Measurements from ENCODE around the gene ATG14. TPM values are rescaled to one million over a fixed set of nuclear protein-coding genes. Genes with fewer than 3 reads are reported as not detected.
A peak's percentile ranks its signal among the peaks of the same experiment; 100 is the strongest.
"Not testable (repeated sequence)": the region's sequence is repeated elsewhere in the genome, so short reads cannot be mapped to it uniquely, and the experiment has no call there.

The ATG14 gene, protein sequence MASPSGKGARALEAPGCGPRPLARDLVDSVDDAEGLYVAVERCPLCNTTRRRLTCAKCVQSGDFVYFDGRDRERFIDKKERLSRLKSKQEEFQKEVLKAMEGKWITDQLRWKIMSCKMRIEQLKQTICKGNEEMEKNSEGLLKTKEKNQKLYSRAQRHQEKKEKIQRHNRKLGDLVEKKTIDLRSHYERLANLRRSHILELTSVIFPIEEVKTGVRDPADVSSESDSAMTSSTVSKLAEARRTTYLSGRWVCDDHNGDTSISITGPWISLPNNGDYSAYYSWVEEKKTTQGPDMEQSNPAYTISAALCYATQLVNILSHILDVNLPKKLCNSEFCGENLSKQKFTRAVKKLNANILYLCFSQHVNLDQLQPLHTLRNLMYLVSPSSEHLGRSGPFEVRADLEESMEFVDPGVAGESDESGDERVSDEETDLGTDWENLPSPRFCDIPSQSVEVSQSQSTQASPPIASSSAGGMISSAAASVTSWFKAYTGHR
- polyA plus RNA-seq = 1 to 10 TPM; 3.2 to 6.1 (median 3.2) TPM

- Mint-ChIP-seq H3K9me3 (no peaks in the 10 kb centered on the region), H3K4me1 (peaks cover 21 to 39% of the 10 kb centered on the region in 2 donors)
Observed at GRCh38 chr14:55411426-55412389, at the start of gene ATG14. TSS of gene ATG14 (minus strand) at chr14:55411830. CDS start at chr14:55411822, 8 bp downstream.

GRCh38 chr14:55458800-55459515 lies 47.3 kb upstream of the ATG14 start:
- DNase-seq = no peak
- no peak overlapping the region for H3K27ac Mint-ChIP-seq
- H3K9me3 Mint-ChIP-seq = peaks cover 0 to 2% (median 0%) of the 10 kb centered on the region in 6 donors
- no peaks in the 10 kb centered on the region for H3K4me1 Mint-ChIP-seq
- no peaks in the 10 kb centered on the region for H3K36me3 Mint-ChIP-seq
- H3K4me3 Mint-ChIP-seq = no peak overlapping the region
- H3K27me3 Mint-ChIP-seq (ENCODE audit: low read depth in 3 of 3) = peaks cover 0 to 9% (median 7%) of the 10 kb centered on the region in 3 donors

More at GRCh38 chr14:55411426-55412389, at the start of gene ATG14:
- Mint-ChIP-seq H3K36me3 (no peaks in the 10 kb centered on the region), H3K27me3 (ENCODE audit: low read depth in 3 of 3) (peaks cover 0 to 7% (median 1%) of the 10 kb centered on the region in 3 donors), H3K27ac (peak within 1 kb of the TSS; percentile 70 to 93 (median 85)), H3K4me3 (peak within 1 kb of the TSS; percentile 80 to 92 (median 86))
- peak; percentile 74 to 77 (median 76) for DNase-seq

DNA sequence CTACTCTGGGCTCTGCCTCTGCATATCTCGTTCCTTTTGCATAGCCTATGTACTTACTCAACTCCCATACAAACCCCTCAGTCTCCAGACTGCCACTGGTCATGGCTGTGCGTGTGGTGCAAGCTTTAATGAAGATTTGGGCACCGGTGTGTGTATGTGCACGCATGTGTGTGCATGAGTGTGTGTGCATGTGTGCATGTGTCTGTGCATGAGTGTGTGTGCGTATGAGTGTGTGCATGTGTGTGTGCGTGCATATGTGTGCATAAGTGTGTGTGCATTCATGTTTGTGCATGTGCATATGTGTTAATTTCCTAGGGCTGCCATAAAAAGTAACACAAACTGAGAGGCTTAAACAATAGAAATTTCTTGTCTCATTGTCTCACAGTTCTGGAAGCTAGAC lies 45.9 kb upstream of the ATG14 start:
- Mint-ChIP-seq H3K27ac (no peak overlapping the region), H3K36me3 (no peaks in the 10 kb centered on the region), H3K4me1 (no peaks in the 10 kb centered on the region), H3K4me3 (no peak overlapping the region), H3K9me3 (no peaks in the 10 kb centered on the region), H3K27me3 (ENCODE audit: low read depth in 3 of 3) (peaks cover 0 to 9% (median 5%) of the 10 kb centered on the region in 3 donors)
- DNase-seq = no peak

GRCh38 chr14:55456411-55456810 lies 44.8 kb upstream of the ATG14 start:
- not testable (repeated sequence) for H3K27me3 Mint-ChIP-seq (ENCODE audit: low read depth in 3 of 3); H3K4me1 Mint-ChIP-seq; DNase-seq; H3K4me3 Mint-ChIP-seq; H3K9me3 Mint-ChIP-seq; H3K36me3 Mint-ChIP-seq; H3K27ac Mint-ChIP-seq

DNA sequence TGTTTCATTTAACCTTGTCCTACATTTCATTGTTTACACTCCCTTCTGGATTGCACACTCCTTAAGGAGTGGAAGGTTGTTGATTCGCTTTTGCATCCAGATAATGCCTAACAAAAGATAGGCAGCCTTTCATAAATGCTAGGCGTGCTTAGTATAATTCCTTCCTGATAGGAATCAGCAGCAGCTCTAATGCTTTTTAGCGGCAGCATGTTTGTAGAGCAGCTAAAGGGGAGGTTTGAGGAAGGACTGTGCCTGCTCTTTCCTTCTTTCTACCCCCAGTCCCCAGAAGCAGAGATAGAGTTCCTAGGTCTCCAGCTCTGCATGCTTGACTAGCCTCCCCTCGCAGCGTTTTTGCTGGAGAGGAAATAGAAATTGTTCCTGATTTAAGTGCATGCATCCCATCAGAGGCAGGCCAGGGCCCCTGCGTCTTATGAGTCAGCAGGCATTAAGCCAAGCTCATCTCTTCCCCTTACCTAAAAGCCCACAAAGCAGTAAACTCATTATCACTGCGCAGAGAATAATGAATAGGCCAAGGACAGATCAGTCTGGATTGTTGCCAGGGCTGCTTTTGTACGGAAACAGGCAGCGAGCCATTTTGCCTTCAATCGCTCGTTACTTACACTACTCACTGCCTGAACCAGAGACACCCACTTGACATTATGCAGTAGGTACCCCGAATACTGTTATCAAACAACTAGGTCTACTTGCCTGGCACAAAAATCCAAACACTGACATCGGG lies 42.8 kb upstream of the ATG14 start:
- H3K4me3 Mint-ChIP-seq = no peak overlapping the region

GRCh38 chr14:55451950-55452349 lies 40.3 kb upstream of the ATG14 start:
- no peak for DNase-seq
- no peaks in the 10 kb centered on the region for H3K9me3 Mint-ChIP-seq
- peaks cover 0 to 5% (median 0%) of the 10 kb centered on the region in 3 donors for H3K27me3 Mint-ChIP-seq (ENCODE audit: low read depth in 3 of 3)
- H3K4me1 Mint-ChIP-seq = no peaks in the 10 kb centered on the region
- no peak overlapping the region for H3K27ac Mint-ChIP-seq
- H3K36me3 Mint-ChIP-seq = no peaks in the 10 kb centered on the region
- no peak overlapping the region for H3K4me3 Mint-ChIP-seq

More for the DNA sequence above, 42.8 kb upstream of the ATG14 start:
- Mint-ChIP-seq H3K27ac (no peak overlapping the region), H3K27me3 (ENCODE audit: low read depth in 3 of 3) (peaks cover 0 to 5% (median 2%) of the 10 kb centered on the region in 3 donors), H3K4me1 (no peaks in the 10 kb centered on the region), H3K36me3 (no peaks in the 10 kb centered on the region), H3K9me3 (no peaks in the 10 kb centered on the region)
- DNase-seq = no peak

DNA sequence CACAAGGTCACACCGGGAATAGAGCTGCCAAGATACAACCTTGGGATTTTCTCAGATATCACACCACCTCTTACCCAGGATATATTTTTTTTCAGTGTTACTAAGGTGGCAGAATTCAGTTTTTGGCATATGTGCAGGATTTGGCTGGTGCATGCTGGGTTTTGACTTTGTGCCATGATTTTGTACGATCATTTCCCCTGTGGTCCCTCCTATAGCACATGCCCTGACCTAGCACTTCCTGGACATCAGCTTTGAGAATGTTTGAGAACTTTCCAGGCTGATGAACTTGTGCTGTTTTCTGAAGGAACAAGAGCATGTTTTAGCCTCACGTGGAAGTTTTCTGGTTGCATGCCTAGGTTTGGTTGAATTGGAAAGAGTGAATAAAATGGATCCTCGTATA lies 39.8 kb upstream of the ATG14 start:
- no peak overlapping the region for H3K4me3 Mint-ChIP-seq

DNA sequence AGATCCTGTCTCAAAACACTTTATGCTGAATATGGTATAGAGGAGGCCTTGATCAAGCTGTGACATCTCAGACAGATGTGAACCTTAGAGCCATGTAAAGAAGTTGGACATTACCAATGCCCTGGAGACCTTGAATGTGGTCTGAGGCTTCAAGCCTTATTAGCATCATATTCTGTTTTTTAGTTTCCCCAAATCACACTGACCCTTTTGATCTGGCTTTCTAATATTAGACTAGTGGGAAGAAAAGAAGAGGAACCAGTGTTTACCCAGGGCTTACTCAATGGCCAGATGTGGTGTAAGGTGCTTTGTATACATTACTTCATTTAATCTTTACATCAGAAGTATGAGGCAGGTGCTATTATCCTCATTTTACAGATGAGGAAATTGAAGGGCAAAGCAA lies 39.4 kb upstream of the ATG14 start:
- Mint-ChIP-seq H3K4me3 (no peak overlapping the region), H3K36me3 (no peaks in the 10 kb centered on the region), H3K27me3 (ENCODE audit: low read depth in 3 of 3) (peaks cover 0 to 5% (median 0%) of the 10 kb centered on the region in 3 donors), H3K9me3 (no peaks in the 10 kb centered on the region), H3K27ac (no peak overlapping the region), H3K4me1 (no peaks in the 10 kb centered on the region)
- no peak for DNase-seq

More for the DNA sequence above, 39.8 kb upstream of the ATG14 start:
- no peaks in the 10 kb centered on the region for H3K4me1 Mint-ChIP-seq
- DNase-seq = no peak
- H3K27me3 Mint-ChIP-seq (ENCODE audit: low read depth in 3 of 3) = peaks cover 0 to 5% (median 0%) of the 10 kb centered on the region in 3 donors
- no peak overlapping the region for H3K27ac Mint-ChIP-seq
- H3K36me3 Mint-ChIP-seq = no peaks in the 10 kb centered on the region
- no peaks in the 10 kb centered on the region for H3K9me3 Mint-ChIP-seq

DNA sequence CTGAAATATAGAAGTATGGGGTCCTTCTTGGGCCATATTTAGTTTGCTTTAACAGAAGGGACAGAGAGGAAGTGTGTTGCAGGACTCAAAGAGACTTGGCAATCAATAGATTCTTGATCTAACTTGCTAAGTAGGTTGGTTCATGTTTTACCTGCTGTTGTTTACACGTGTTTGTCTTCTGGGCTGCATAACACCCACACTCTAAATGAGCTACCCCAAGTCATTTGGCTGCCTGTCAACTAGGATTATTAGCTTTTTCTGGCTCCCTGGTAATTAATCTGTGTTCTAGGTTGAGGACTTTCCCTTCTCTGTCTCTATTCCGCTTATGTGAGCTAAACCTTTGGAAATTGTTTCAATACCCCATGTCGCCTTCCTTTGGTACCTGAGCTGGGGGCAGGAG lies 38.9 kb upstream of the ATG14 start:
- H3K36me3 Mint-ChIP-seq = no peaks in the 10 kb centered on the region
- H3K27me3 Mint-ChIP-seq (ENCODE audit: low read depth in 3 of 3) = peaks cover 0 to 5% (median 0%) of the 10 kb centered on the region in 3 donors
- no peaks in the 10 kb centered on the region for H3K4me1 Mint-ChIP-seq
- no peak overlapping the region for H3K4me3 Mint-ChIP-seq
- DNase-seq = no peak
- no peaks in the 10 kb centered on the region for H3K9me3 Mint-ChIP-seq
- no peak overlapping the region for H3K27ac Mint-ChIP-seq

- Mint-ChIP-seq H3K4me3 (no peak overlapping the region), H3K27me3 (ENCODE audit: low read depth in 3 of 3) (peaks cover 0 to 5% (median 2%) of the 10 kb centered on the region in 3 donors), H3K36me3 (no peaks in the 10 kb centered on the region), H3K9me3 (no peaks in the 10 kb centered on the region), H3K4me1 (no peaks in the 10 kb centered on the region), H3K27ac (no peak overlapping the region)
- DNase-seq = no peak
Observed at GRCh38 chr14:55450124-55450523, 38.5 kb upstream of the ATG14 start.

- H3K4me3 Mint-ChIP-seq = no peak overlapping the region
- no peaks in the 10 kb centered on the region for H3K36me3 Mint-ChIP-seq
- no peaks in the 10 kb centered on the region for H3K4me1 Mint-ChIP-seq
- no peak overlapping the region for H3K27ac Mint-ChIP-seq
- H3K9me3 Mint-ChIP-seq = no peaks in the 10 kb centered on the region
- no peak for DNase-seq
- H3K27me3 Mint-ChIP-seq (ENCODE audit: low read depth in 3 of 3) = peaks cover 0 to 4% (median 3%) of the 10 kb centered on the region in 3 donors
Observed at GRCh38 chr14:55449116-55449515, 37.5 kb upstream of the ATG14 start.

- H3K4me1 Mint-ChIP-seq = no peaks in the 10 kb centered on the region
- H3K4me3 Mint-ChIP-seq = no peak overlapping the region
- H3K36me3 Mint-ChIP-seq = no peaks in the 10 kb centered on the region
- H3K27me3 Mint-ChIP-seq (ENCODE audit: low read depth in 3 of 3) = peaks cover 0 to 3% (median 0%) of the 10 kb centered on the region in 3 donors
- no peak for DNase-seq
- no peaks in the 10 kb centered on the region for H3K9me3 Mint-ChIP-seq
- H3K27ac Mint-ChIP-seq = no peak overlapping the region
Observed at GRCh38 chr14:55448141-55448614, 36.5 kb upstream of the ATG14 start.

DNA sequence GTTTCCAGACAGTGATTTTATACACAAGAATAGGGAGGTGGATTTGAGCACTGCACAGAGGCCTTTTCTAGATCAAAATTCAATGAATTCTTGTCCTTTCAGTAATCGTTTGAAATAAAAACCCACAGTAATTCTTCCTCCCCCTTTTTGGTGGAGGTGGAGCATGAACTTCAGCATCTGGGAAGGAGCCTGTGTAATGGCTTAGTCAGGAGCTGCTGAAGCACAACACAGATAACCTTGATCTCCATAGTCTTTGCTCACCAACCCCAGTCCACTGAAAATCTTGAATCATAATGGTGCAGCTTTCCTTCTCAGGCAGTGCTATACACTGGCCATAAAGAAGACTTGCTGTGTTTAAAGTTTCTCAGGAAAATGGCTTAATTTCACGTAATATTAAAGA lies 35.2 kb upstream of the ATG14 start:
- Mint-ChIP-seq H3K4me3 (no peak overlapping the region), H3K36me3 (no peaks in the 10 kb centered on the region), H3K27me3 (ENCODE audit: low read depth in 3 of 3) (peaks cover 0 to 3% (median 0%) of the 10 kb centered on the region in 3 donors), H3K4me1 (no peaks in the 10 kb centered on the region), H3K27ac (no peak overlapping the region), H3K9me3 (no peaks in the 10 kb centered on the region)
- DNase-seq = no peak
